H1 (cell line): ENCODE data around the gene RGS14. TPM values are rescaled to one million over a fixed set of nuclear protein-coding genes. Genes with fewer than 3 reads are reported as not detected.

Experiments
- CBX5 ChIP-seq: fragments of 300-800, 300-1000 bp; sonication (generic); IDR thresholded peaks from 2 replicates; pipeline ENCODE4 v1.7.1; 2016; ENCODE audit warnings: antibody characterized with exemption, low read length, low read depth
- CEBPB ChIP-seq: IDR thresholded peaks from 2 replicates; pipeline ENCODE4 v1.6.1; 2012; ENCODE audit warnings: low read depth, low read length
- FOSL1 ChIP-seq: IDR thresholded peaks from 2 replicates; pipeline ENCODE4 v1.6.1; 2011; ENCODE audit warnings: mild to moderate bottlenecking, low read depth, low read length, moderate library complexity; ENCODE audit not compliant: insufficient read depth
- POLR2AphosphoS5 ChIP-seq: IDR thresholded peaks from 2 replicates; pipeline ENCODE4 v1.6.1; 2011; ENCODE audit warnings: low read depth, low read length
- POU5F1 ChIP-seq: IDR thresholded peaks from 2 replicates; pipeline ENCODE4 v1.6.1; 2011; ENCODE audit warnings: low read depth, mild to moderate bottlenecking, low read length, moderate library complexity
- RFX5 ChIP-seq: IDR thresholded peaks from 2 replicates; pipeline ENCODE4 v1.6.1; 2011; ENCODE audit warnings: low read depth, low read length, improper control_type of control experiment, borderline replicate concordance
- RXRA ChIP-seq: IDR thresholded peaks from 2 replicates; pipeline ENCODE4 v1.6.1; 2011; ENCODE audit warnings: low read depth, mild to moderate bottlenecking, low read length, moderate library complexity; ENCODE audit not compliant: insufficient read depth
- SP1 ChIP-seq: IDR thresholded peaks from 2 replicates; pipeline ENCODE4 v1.6.1; 2011; ENCODE audit warnings: low read depth, low read length
- SUZ12 ChIP-seq: fragments of 200-600 bp; sonication (generic); IDR thresholded peaks from 2 replicates; pipeline ENCODE4 v1.6.1; 2012; ENCODE audit warnings: mild to moderate bottlenecking, inconsistent platforms, low read length, moderate library complexity, mixed read lengths
- TBP ChIP-seq: IDR thresholded peaks from 2 replicates; pipeline ENCODE4 v1.6.1; 2011; ENCODE audit warnings: low read depth, low read length, improper control_type of control experiment
- polyA plus RNA-seq, 7 experiments: library from polyadenylated mRNA; depleted of rRNA in 3 of 7; stranded (reverse) in 5 of 7; unstranded in 2 of 7; fragments of >200 nt in 5 of 7; fragments of 200-250 nt in 2 of 7; gene quantifications; 1 replicate in 5 of 7; 2 replicates in 1 of 7; 4 replicates in 1 of 7; pipeline versions ENCODE4 v1.2.1 to v1.2.3, GENCODE V29; 2011 to 2013; ENCODE audit warnings: missing spikeins in 2 of 7, mixed read lengths in 2 of 7
- total RNA-seq: library from RNA; stranded (reverse); fragmentation: NEBNext Ultra II Directional; extraction: Animal tissue kit (Norgen Biotek cat#: 25700); gene quantifications from 2 replicates; pipeline ENCODE4 v1.2.1, GENCODE V29; 2021
- TF ChIP-seq, protein P1 (sequence below): fragments of 300-600 bp; sonication (generic); IDR thresholded peaks from 2 replicates; pipeline ENCODE4 v1.7.1; 2012; ENCODE audit warnings: low read length, moderate library complexity, mild to moderate bottlenecking, inconsistent platforms; ENCODE audit not compliant: insufficient replicate concordance

Gene RGS14
- total and polyA plus RNA-seq, 2 of the 8 experiments (the other 6 are each of a cell fraction or from before 2014, with no cell fraction given), result 24.4 to 46.1 TPM

DNA sequence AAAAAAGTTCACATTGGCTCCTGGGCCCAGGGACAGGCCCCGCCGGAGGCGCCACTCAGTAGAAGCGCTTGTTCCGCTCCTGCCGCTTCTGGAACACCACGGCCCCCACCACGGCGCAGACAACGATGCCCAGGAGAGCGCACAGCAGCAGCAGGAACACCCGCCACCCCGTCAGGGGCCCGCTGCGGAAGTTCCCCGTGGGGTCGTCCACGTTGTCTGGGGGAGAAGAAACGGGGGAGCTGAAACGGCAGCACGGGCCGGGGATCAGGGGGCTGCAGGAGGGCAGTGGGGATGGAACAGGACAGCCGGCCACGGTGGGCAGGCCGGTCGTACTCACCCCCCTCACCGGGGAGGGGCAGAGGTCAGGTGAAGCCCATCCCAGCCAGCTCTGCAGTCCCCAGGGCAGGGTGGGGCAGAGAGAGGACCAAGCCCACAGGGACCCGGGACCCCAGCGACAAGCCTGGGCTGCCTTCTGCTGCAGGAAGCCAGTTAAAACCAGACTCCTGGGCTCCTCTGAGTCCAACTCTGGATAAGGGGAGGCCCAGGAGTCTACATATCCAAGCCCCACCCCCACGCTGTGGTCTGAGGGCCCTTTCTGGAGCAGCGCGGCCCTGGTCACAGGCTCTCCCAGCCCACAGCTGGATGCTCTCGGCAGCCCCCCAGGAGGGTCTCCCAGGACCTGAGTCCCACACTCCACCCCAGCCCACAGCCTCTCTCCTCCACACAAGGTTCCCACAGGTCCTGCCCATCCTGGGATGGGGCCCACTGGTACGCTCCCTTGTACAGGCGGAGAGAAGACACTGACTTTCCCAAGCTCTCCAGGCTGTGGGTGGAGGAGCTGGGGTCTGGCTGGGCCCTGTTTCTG lies 25.5 kb upstream of the RGS14 start (continued):
- TF ChIP-seq, protein P1, sequence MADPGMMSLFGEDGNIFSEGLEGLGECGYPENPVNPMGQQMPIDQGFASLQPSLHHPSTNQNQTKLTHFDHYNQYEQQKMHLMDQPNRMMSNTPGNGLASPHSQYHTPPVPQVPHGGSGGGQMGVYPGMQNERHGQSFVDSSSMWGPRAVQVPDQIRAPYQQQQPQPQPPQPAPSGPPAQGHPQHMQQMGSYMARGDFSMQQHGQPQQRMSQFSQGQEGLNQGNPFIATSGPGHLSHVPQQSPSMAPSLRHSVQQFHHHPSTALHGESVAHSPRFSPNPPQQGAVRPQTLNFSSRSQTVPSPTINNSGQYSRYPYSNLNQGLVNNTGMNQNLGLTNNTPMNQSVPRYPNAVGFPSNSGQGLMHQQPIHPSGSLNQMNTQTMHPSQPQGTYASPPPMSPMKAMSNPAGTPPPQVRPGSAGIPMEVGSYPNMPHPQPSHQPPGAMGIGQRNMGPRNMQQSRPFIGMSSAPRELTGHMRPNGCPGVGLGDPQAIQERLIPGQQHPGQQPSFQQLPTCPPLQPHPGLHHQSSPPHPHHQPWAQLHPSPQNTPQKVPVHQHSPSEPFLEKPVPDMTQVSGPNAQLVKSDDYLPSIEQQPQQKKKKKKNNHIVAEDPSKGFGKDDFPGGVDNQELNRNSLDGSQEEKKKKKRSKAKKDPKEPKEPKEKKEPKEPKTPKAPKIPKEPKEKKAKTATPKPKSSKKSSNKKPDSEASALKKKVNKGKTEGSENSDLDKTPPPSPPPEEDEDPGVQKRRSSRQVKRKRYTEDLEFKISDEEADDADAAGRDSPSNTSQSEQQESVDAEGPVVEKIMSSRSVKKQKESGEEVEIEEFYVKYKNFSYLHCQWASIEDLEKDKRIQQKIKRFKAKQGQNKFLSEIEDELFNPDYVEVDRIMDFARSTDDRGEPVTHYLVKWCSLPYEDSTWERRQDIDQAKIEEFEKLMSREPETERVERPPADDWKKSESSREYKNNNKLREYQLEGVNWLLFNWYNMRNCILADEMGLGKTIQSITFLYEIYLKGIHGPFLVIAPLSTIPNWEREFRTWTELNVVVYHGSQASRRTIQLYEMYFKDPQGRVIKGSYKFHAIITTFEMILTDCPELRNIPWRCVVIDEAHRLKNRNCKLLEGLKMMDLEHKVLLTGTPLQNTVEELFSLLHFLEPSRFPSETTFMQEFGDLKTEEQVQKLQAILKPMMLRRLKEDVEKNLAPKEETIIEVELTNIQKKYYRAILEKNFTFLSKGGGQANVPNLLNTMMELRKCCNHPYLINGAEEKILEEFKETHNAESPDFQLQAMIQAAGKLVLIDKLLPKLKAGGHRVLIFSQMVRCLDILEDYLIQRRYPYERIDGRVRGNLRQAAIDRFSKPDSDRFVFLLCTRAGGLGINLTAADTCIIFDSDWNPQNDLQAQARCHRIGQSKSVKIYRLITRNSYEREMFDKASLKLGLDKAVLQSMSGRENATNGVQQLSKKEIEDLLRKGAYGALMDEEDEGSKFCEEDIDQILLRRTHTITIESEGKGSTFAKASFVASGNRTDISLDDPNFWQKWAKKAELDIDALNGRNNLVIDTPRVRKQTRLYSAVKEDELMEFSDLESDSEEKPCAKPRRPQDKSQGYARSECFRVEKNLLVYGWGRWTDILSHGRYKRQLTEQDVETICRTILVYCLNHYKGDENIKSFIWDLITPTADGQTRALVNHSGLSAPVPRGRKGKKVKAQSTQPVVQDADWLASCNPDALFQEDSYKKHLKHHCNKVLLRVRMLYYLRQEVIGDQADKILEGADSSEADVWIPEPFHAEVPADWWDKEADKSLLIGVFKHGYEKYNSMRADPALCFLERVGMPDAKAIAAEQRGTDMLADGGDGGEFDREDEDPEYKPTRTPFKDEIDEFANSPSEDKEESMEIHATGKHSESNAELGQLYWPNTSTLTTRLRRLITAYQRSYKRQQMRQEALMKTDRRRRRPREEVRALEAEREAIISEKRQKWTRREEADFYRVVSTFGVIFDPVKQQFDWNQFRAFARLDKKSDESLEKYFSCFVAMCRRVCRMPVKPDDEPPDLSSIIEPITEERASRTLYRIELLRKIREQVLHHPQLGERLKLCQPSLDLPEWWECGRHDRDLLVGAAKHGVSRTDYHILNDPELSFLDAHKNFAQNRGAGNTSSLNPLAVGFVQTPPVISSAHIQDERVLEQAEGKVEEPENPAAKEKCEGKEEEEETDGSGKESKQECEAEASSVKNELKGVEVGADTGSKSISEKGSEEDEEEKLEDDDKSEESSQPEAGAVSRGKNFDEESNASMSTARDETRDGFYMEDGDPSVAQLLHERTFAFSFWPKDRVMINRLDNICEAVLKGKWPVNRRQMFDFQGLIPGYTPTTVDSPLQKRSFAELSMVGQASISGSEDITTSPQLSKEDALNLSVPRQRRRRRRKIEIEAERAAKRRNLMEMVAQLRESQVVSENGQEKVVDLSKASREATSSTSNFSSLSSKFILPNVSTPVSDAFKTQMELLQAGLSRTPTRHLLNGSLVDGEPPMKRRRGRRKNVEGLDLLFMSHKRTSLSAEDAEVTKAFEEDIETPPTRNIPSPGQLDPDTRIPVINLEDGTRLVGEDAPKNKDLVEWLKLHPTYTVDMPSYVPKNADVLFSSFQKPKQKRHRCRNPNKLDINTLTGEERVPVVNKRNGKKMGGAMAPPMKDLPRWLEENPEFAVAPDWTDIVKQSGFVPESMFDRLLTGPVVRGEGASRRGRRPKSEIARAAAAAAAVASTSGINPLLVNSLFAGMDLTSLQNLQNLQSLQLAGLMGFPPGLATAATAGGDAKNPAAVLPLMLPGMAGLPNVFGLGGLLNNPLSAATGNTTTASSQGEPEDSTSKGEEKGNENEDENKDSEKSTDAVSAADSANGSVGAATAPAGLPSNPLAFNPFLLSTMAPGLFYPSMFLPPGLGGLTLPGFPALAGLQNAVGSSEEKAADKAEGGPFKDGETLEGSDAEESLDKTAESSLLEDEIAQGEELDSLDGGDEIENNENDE, result no peak
- TF ChIP-seq SP1 (no peak), RFX5 (no peak), CEBPB (no peak), SUZ12 (no peak), TBP (no peak), POU5F1 (no peak), POLR2AphosphoS5 (no peak), CBX5 (no peak), RXRA (no peak), FOSL1 (no peak)
